Measurements from ENCODE around the gene TMEM245.

GRCh38 chr9:109168170-109168569 lies 48.4 kb upstream of the TMEM245 start:
- TF ChIP-seq, protein P1, sequence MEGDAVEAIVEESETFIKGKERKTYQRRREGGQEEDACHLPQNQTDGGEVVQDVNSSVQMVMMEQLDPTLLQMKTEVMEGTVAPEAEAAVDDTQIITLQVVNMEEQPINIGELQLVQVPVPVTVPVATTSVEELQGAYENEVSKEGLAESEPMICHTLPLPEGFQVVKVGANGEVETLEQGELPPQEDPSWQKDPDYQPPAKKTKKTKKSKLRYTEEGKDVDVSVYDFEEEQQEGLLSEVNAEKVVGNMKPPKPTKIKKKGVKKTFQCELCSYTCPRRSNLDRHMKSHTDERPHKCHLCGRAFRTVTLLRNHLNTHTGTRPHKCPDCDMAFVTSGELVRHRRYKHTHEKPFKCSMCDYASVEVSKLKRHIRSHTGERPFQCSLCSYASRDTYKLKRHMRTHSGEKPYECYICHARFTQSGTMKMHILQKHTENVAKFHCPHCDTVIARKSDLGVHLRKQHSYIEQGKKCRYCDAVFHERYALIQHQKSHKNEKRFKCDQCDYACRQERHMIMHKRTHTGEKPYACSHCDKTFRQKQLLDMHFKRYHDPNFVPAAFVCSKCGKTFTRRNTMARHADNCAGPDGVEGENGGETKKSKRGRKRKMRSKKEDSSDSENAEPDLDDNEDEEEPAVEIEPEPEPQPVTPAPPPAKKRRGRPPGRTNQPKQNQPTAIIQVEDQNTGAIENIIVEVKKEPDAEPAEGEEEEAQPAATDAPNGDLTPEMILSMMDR (conservative IDR thresholded peaks at IDR 0.05), result no peak
- TF ChIP-seq ZFX (IDR thresholded peaks at IDR 0.05), result no peak

All from C4-2B (cell line).